Measurements from ENCODE around the gene MYRIP.

Gene MYRIP

DNA sequence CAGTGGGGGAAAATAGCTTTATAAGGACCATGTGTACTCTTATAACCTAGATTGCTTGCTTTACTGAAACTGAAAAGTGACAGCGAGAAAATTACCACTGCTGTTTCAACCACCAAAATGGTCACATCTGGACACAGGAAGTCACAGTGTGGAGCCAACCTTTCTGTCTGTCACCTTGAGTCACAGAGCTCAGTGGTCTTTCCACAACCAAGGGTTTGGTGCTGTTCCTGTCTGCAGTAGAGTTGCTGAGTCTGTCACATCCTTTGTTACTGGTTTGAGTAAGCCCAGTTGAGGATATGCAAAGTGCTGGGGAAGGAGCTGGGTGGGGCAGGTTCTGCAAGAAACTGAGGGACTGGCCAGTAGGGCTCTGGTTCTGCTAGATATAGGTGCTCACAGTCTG is 361.0 kb downstream of the MYRIP start:
- Histone ChIP-seq H3K4me3 (ENCODE audit: insufficient read length, low read depth) (no peak overlapping the region), H3K9ac (ENCODE audit: insufficient read length, low read depth) (no peak overlapping the region), H3K27me3 (ENCODE audit: insufficient read depth, insufficient read length) (no peaks in the 10 kb centered on the region), H3K36me3 (ENCODE audit: insufficient read depth, insufficient read length, low read length) (no peaks in the 10 kb centered on the region), H3K9me3 (ENCODE audit: insufficient read depth, low read length) (no peaks in the 10 kb centered on the region; the same call in 1 of the 2 replicates), H3K4me1 (ENCODE audit: insufficient read depth, insufficient read length) (peaks cover 4% of the 10 kb centered on the region)
- TF ChIP-seq ZNF274 (IDR thresholded peaks at IDR 0.05; ENCODE audit: low read depth, low read length): no peak
- TF ChIP-seq YY1 (IDR thresholded peaks at IDR 0.05; ENCODE audit: insufficient read depth, insufficient read length): no peak
- no peak for TF ChIP-seq SUZ12 (IDR thresholded peaks at IDR 0.05; ENCODE audit: extremely low read depth, insufficient read depth, insufficient read length)
- DNase-seq (ENCODE audit: low read depth, low spot score): no peak

DNA sequence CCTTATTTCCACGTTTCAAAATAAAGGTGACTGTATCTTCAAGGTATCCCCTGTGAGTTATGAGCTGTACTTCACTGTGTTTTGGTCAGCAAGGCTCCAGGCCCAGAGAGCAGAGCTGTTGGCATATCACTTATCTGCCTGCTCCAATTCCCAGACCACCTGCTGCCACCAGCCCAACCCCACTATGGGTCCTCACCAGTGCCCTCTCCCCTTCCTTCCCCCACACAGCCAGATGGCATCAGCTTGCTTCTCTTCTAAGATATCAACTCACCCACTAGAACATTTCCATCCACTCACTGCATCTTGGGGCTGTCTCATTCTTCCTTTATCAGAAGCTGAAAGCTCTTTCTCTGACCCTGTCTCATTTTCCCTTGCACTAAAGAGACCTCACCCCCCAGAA is 363.2 kb downstream of the MYRIP start:
- no peak overlapping the region for H3K9ac ChIP-seq (ENCODE audit: insufficient read length, low read depth)
- H3K36me3 ChIP-seq (ENCODE audit: insufficient read depth, insufficient read length, low read length): no peaks in the 10 kb centered on the region
- no peaks in the 10 kb centered on the region; the same call in 1 of the 2 replicates for H3K9me3 ChIP-seq (ENCODE audit: insufficient read depth, low read length)
- no peak for DNase-seq (ENCODE audit: low read depth, low spot score)
- no peak overlapping the region for H3K4me3 ChIP-seq (ENCODE audit: insufficient read length, low read depth)
- TF ChIP-seq YY1 (IDR thresholded peaks at IDR 0.05; ENCODE audit: insufficient read depth, insufficient read length) (no peak), SUZ12 (IDR thresholded peaks at IDR 0.05; ENCODE audit: extremely low read depth, insufficient read depth, insufficient read length) (no peak), ZNF274 (IDR thresholded peaks at IDR 0.05; ENCODE audit: low read depth, low read length) (no peak)
- H3K27me3 ChIP-seq (ENCODE audit: insufficient read depth, insufficient read length): no peaks in the 10 kb centered on the region
- peaks cover 4% of the 10 kb centered on the region for H3K4me1 ChIP-seq (ENCODE audit: insufficient read depth, insufficient read length)

DNA sequence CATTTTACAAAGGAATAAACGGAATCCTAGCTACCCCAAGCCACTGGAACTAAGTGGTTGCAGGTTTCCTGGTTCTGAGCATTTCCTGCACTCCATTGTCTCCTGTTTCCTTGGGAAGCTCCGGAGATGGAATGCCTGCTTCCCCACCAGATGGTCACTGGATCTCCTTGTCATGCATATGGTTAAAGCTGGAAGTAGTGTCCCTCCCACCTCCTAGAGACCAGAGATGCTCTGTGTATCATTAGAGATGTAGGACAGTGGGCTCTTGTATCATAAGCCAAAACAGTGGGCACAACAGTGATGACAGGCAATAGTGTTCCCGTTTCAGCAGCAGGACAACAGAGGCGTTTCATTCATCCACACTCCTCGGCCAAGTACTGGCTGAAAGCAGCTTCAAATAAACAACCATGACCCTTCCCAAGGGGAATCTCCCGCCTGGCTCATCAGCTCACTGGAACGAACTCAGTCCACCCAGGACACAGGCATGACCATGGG is 363.9 kb downstream of the MYRIP start:
- Histone ChIP-seq H3K4me1 (ENCODE audit: insufficient read depth, insufficient read length) (peaks cover 4% of the 10 kb centered on the region), H3K4me3 (ENCODE audit: insufficient read length, low read depth) (no peak overlapping the region), H3K36me3 (ENCODE audit: insufficient read depth, insufficient read length, low read length) (no peaks in the 10 kb centered on the region), H3K27me3 (ENCODE audit: insufficient read depth, insufficient read length) (no peaks in the 10 kb centered on the region), H3K9me3 (ENCODE audit: insufficient read depth, low read length) (no peaks in the 10 kb centered on the region; the same call in 1 of the 2 replicates), H3K9ac (ENCODE audit: insufficient read length, low read depth) (no peak overlapping the region)
- no peak for DNase-seq (ENCODE audit: low read depth, low spot score)
- TF ChIP-seq YY1 (IDR thresholded peaks at IDR 0.05; ENCODE audit: insufficient read depth, insufficient read length): no peak
- no peak for TF ChIP-seq ZNF274 (IDR thresholded peaks at IDR 0.05; ENCODE audit: low read depth, low read length)
- TF ChIP-seq SUZ12 (IDR thresholded peaks at IDR 0.05; ENCODE audit: extremely low read depth, insufficient read depth, insufficient read length): no peak

DNA sequence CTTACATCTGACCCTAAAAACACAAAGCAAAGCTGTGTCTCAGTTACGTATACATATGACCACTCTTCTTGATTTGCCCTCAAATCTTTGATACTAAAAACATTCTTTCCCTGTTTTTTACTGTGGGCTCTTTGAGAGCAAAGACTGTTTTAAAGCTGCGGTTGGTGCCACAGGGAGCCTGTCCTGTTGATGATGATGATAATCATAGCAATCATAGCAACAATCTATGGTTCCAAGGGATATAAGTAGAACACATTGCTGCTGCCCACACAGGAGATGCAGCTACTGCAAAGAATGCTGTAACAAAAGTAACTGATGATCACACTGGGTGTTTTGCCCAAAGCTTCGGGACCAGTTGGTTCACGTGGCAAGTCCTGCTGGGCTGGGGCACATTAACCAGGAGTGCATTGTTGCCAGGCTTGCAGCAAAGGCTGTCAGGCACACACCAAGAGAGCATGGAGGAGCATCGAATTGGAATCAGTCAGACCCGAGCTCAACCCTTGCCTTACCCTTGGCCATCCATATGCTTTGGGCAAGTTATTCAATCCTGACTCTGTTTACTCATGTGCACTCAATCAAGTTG is 368.7 kb downstream of the MYRIP start:
- Histone ChIP-seq H3K4me3 (ENCODE audit: insufficient read length, low read depth) (no peak overlapping the region), H3K36me3 (ENCODE audit: insufficient read depth, insufficient read length, low read length) (no peaks in the 10 kb centered on the region), H3K4me1 (ENCODE audit: insufficient read depth, insufficient read length) (no peaks in the 10 kb centered on the region), H3K9me3 (ENCODE audit: insufficient read depth, low read length) (no peaks in the 10 kb centered on the region), H3K9ac (ENCODE audit: insufficient read length, low read depth) (no peak overlapping the region), H3K27me3 (ENCODE audit: insufficient read depth, insufficient read length) (no peaks in the 10 kb centered on the region)
- TF ChIP-seq YY1 (IDR thresholded peaks at IDR 0.05; ENCODE audit: insufficient read depth, insufficient read length) (no peak), ZNF274 (IDR thresholded peaks at IDR 0.05; ENCODE audit: low read depth, low read length) (no peak), SUZ12 (IDR thresholded peaks at IDR 0.05; ENCODE audit: extremely low read depth, insufficient read depth, insufficient read length) (no peak)
- no peak for DNase-seq (ENCODE audit: low read depth, low spot score)

DNA sequence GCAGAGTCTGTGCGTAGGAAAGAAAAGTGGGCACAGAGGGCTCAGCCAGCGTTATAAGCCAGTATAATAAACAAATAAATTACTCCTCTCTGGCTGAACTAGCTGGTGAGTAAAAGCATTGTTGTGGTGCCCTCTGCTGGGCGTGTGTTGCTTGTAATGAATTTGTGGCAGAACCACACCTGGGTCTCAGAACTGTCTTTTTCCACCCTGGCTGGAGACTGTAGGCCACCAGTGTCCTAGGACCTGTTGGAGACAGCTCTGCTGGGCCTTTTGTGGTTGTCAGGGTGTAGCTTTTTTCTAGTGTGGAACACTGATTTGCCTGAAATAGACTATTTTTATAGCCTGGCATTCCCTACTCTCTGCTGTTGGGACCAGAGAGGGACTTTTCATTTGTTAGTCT is 369.6 kb downstream of the MYRIP start:
- Histone ChIP-seq H3K4me3 (ENCODE audit: insufficient read length, low read depth) (no peak overlapping the region), H3K36me3 (ENCODE audit: insufficient read depth, insufficient read length, low read length) (no peaks in the 10 kb centered on the region), H3K9ac (ENCODE audit: insufficient read length, low read depth) (no peak overlapping the region), H3K9me3 (ENCODE audit: insufficient read depth, low read length) (no peaks in the 10 kb centered on the region), H3K27me3 (ENCODE audit: insufficient read depth, insufficient read length) (no peaks in the 10 kb centered on the region), H3K4me1 (ENCODE audit: insufficient read depth, insufficient read length) (no peaks in the 10 kb centered on the region)
- no peak for TF ChIP-seq YY1 (IDR thresholded peaks at IDR 0.05; ENCODE audit: insufficient read depth, insufficient read length)
- no peak for TF ChIP-seq SUZ12 (IDR thresholded peaks at IDR 0.05; ENCODE audit: extremely low read depth, insufficient read depth, insufficient read length)
- no peak for TF ChIP-seq ZNF274 (IDR thresholded peaks at IDR 0.05; ENCODE audit: low read depth, low read length)
- DNase-seq (ENCODE audit: low read depth, low spot score): peak; percentile 66

DNA sequence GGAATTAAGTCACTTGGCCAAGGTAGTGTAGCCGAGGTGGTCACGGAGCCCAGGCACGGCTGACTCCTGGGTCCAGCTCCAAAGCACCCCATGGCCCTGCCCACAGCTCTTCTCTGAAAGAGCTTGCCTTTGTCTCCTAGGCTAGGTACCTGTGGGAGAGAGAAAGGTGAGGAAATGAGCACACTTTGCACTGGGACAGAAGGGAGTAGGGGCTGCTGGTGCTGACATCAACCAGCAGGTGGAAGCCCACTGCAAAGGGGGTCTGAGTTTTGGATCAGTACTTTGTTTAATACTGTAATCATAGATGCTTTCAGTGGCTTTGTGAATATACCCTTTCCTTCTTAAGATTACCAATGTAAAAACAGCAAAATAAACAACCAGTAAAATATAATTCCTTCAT is 371.8 kb downstream of the MYRIP start:
- no peak overlapping the region for H3K4me3 ChIP-seq (ENCODE audit: insufficient read length, low read depth)
- H3K27me3 ChIP-seq (ENCODE audit: insufficient read depth, insufficient read length): no peaks in the 10 kb centered on the region
- no peaks in the 10 kb centered on the region for H3K4me1 ChIP-seq (ENCODE audit: insufficient read depth, insufficient read length)
- no peaks in the 10 kb centered on the region for H3K36me3 ChIP-seq (ENCODE audit: insufficient read depth, insufficient read length, low read length)
- DNase-seq (ENCODE audit: low read depth, low spot score): no peak
- TF ChIP-seq YY1 (IDR thresholded peaks at IDR 0.05; ENCODE audit: insufficient read depth, insufficient read length) (no peak), SUZ12 (IDR thresholded peaks at IDR 0.05; ENCODE audit: extremely low read depth, insufficient read depth, insufficient read length) (no peak), ZNF274 (IDR thresholded peaks at IDR 0.05; ENCODE audit: low read depth, low read length) (no peak)
- H3K9me3 ChIP-seq (ENCODE audit: insufficient read depth, low read length): no peaks in the 10 kb centered on the region
- H3K9ac ChIP-seq (ENCODE audit: insufficient read length, low read depth): no peak overlapping the region

DNA sequence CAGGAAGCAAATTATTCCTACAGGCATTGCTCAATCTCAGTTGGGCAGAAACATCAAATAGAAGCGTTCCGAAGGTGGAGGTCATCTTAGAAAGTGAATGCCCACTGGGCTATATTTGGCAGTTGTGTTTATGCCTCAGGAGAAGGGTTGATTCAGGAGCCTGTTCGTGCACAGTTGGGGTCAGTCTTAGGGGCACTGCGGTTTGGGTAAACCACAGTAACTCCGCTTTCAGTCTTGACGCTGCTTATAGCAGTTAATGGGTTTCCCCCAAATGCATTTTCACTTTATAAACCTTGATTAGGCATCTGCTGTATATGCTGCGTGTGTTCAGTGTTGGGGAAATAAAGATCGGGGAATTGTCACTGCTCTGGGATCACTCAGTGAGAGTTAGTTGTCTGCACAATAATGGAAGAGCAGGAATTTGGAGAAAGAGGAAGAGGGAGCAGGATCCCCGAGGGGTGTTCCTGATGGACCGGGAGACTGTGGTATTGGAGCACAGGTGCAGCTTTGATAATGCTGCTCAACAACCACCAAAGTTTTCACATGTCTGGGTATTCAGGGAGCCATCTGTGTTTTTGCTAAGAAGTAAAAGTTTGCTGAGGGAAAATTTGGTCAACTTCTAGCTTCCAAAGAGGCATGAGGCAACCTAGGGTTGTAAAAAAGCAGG is 375.8 kb downstream of the MYRIP start:
- H3K9me3 ChIP-seq (ENCODE audit: insufficient read depth, low read length): no peaks in the 10 kb centered on the region
- no peak overlapping the region for H3K9ac ChIP-seq (ENCODE audit: insufficient read length, low read depth)
- H3K36me3 ChIP-seq (ENCODE audit: insufficient read depth, insufficient read length, low read length): no peaks in the 10 kb centered on the region
- TF ChIP-seq SUZ12 (IDR thresholded peaks at IDR 0.05; ENCODE audit: extremely low read depth, insufficient read depth, insufficient read length): no peak
- TF ChIP-seq YY1 (IDR thresholded peaks at IDR 0.05; ENCODE audit: insufficient read depth, insufficient read length): no peak
- no peak for TF ChIP-seq ZNF274 (IDR thresholded peaks at IDR 0.05; ENCODE audit: low read depth, low read length)
- H3K27me3 ChIP-seq (ENCODE audit: insufficient read depth, insufficient read length): no peaks in the 10 kb centered on the region
- no peak overlapping the region for H3K4me3 ChIP-seq (ENCODE audit: insufficient read length, low read depth)
- no peaks in the 10 kb centered on the region for H3K4me1 ChIP-seq (ENCODE audit: insufficient read depth, insufficient read length)
- DNase-seq (ENCODE audit: low read depth, low spot score): no peak
